Fibroblast of lung (primary cell): ENCODE measurements around the gene COLEC11.

Source experiments
- EZH2 ChIP-seq: IDR thresholded peaks from 2 replicates; pipeline ENCODE4 v1.5.1; 2012; ENCODE audit warnings: low read length, control low read depth, mild to moderate bottlenecking; ENCODE audit errors: missing control alignments
- TF ChIP-seq, protein P1 (sequence below), 2 donors: IDR thresholded peaks in 1 of 2; conservative IDR thresholded peaks in 1 of 2; 1 replicate in 1 of 2; 2 replicates in 1 of 2; pipeline ENCODE4 v1.5.1; 2011 to 2012; ENCODE audit warnings: low read length in 2 of 2, control low read depth in 1 of 2, inconsistent platforms in 1 of 2, low read depth in 1 of 2, mild to moderate bottlenecking in 1 of 2

- TF ChIP-seq, protein P1, sequence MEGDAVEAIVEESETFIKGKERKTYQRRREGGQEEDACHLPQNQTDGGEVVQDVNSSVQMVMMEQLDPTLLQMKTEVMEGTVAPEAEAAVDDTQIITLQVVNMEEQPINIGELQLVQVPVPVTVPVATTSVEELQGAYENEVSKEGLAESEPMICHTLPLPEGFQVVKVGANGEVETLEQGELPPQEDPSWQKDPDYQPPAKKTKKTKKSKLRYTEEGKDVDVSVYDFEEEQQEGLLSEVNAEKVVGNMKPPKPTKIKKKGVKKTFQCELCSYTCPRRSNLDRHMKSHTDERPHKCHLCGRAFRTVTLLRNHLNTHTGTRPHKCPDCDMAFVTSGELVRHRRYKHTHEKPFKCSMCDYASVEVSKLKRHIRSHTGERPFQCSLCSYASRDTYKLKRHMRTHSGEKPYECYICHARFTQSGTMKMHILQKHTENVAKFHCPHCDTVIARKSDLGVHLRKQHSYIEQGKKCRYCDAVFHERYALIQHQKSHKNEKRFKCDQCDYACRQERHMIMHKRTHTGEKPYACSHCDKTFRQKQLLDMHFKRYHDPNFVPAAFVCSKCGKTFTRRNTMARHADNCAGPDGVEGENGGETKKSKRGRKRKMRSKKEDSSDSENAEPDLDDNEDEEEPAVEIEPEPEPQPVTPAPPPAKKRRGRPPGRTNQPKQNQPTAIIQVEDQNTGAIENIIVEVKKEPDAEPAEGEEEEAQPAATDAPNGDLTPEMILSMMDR (conservative IDR thresholded peaks at IDR 0.05 in 1 of 2, IDR thresholded peaks at IDR 0.05 in 1 of 2; ENCODE audit: low read depth in 1 of 2, low read length in 2 of 2) = no peak
- TF ChIP-seq EZH2 = no peak
Observed at GRCh38 chr2:3664925-3665324, 70.0 kb downstream of the COLEC11 start.
